Islet of Langerhans (tissue), 1 donor: Measurements from ENCODE around the gene C16orf54.
"Not testable (repeated sequence)": the region's sequence is repeated elsewhere in the genome, so short reads cannot be mapped to it uniquely, and the experiment has no call there.

Source experiments
- FAIRE-seq: peaks from one replicate; lab custom pipeline; 2011; peaks lifted over from hg19 to GRCh38; lab: Jason Lieb, UNC

The C16orf54 gene

GRCh38 chr16:29707160-29707559 is 38.6 kb downstream of the C16orf54 start:
- not testable (repeated sequence) for FAIRE-seq

GRCh38 chr16:29705030-29705429 is 40.8 kb downstream of the C16orf54 start:
- no peak for FAIRE-seq

- no peak for FAIRE-seq
Observed at GRCh38 chr16:29702269-29702668, 43.5 kb downstream of the C16orf54 start.

GRCh38 chr16:29701214-29701555 is 44.6 kb downstream of the C16orf54 start:
- no peak for FAIRE-seq

- no peak for FAIRE-seq
Observed at GRCh38 chr16:29700253-29700987, 45.4 kb downstream of the C16orf54 start.

GRCh38 chr16:29699324-29700219 is 46.2 kb downstream of the C16orf54 start:
- no peak for FAIRE-seq

GRCh38 chr16:29698484-29699323 is 47.1 kb downstream of the C16orf54 start:
- no peak for FAIRE-seq

- no peak for FAIRE-seq
Observed at GRCh38 chr16:29698042-29698441, 47.7 kb downstream of the C16orf54 start.

- no peak for FAIRE-seq
Observed at GRCh38 chr16:29697391-29697790, 48.4 kb downstream of the C16orf54 start.

- no peak for FAIRE-seq
Observed at GRCh38 chr16:29696881-29697331, 48.9 kb downstream of the C16orf54 start.

GRCh38 chr16:29695675-29696074 is 50.1 kb downstream of the C16orf54 start:
- not testable (repeated sequence) for FAIRE-seq

- FAIRE-seq: no peak
Observed at GRCh38 chr16:29694384-29695195, 51.2 kb downstream of the C16orf54 start.

GRCh38 chr16:29692606-29693005 is 53.2 kb downstream of the C16orf54 start:
- not testable (repeated sequence) for FAIRE-seq
